Karpas-422 (cell line): Measurements from ENCODE around the gene ZC3H10. TPM values are rescaled to one million over a fixed set of nuclear protein-coding genes. Genes with fewer than 3 reads are reported as not detected.
"Not testable (repeated sequence)": the region's sequence is repeated elsewhere in the genome, so short reads cannot be mapped to it uniquely, and the experiment has no call there.

Source experiments
- DNase-seq: peaks from one replicate; pipeline ENCODE4 v3.0.0-alpha.2; 2015
- H2AFZ ChIP-seq: fragments of 200-600 bp; sonication (generic); 2 replicates; pipeline ENCODE4 v1.6.1; 2014; ENCODE audit warnings: antibody characterized with exemption, low read length, mixed read lengths
- H3K27ac ChIP-seq: fragments of 200-600 bp; sonication (generic); 2 replicates; pipeline ENCODE4 v1.5.1; 2014; ENCODE audit warnings: mild to moderate bottlenecking, low read length, moderate library complexity
- H3K27me3 ChIP-seq: fragments of 200-600 bp; sonication (generic); 2 replicates; pipeline ENCODE4 v1.6.1; 2014; ENCODE audit warnings: low read length, mixed read lengths
- H3K36me3 ChIP-seq: fragments of 200-600 bp; sonication (generic); 2 replicates; pipeline ENCODE4 v1.6.1; 2014; ENCODE audit warnings: low read length, mixed read lengths; ENCODE audit not compliant: insufficient read depth
- H3K4me1 ChIP-seq: fragments of 200-600 bp; sonication (generic); 2 replicates; pipeline ENCODE4 v1.6.1; 2014; ENCODE audit warnings: mild to moderate bottlenecking, low read length, mixed read lengths
- H3K4me2 ChIP-seq: fragments of 200-600 bp; sonication (generic); 2 replicates; pipeline ENCODE4 v1.6.1; 2014; ENCODE audit warnings: low read length, low read depth, mild to moderate bottlenecking; ENCODE audit not compliant: poor library complexity, severe bottlenecking
- H3K4me3 ChIP-seq: fragments of 200-600 bp; sonication (generic); 2 replicates; pipeline ENCODE4 v1.5.1; 2014; ENCODE audit warnings: mild to moderate bottlenecking, antibody characterized with exemption, low read length, mixed read lengths
- H3K79me2 ChIP-seq: fragments of 200-600 bp; sonication (generic); 2 replicates; pipeline ENCODE4 v1.6.1; 2014; ENCODE audit warnings: mild to moderate bottlenecking, low read length, mixed read lengths
- H3K9ac ChIP-seq: fragments of 200-600 bp; sonication (generic); 2 replicates; pipeline ENCODE4 v1.6.0; 2014; ENCODE audit warnings: low read length
- H3K9me2 ChIP-seq: fragments of 200-600 bp; sonication (generic), shearing (Covaris generic); replicated peaks from 2 replicates; pipeline ENCODE4 v1.6.0; 2014; ENCODE audit warnings: mild to moderate bottlenecking, low read length, moderate library complexity; ENCODE audit not compliant: insufficient read depth
- H3K9me3 ChIP-seq: fragments of 300-700, 200-600 bp; sonication (generic); 2 replicates; pipeline ENCODE4 v1.6.1; 2014; ENCODE audit warnings: low read length, mixed read lengths
- H4K20me1 ChIP-seq: fragments of 200-600 bp; sonication (generic); 2 replicates; pipeline ENCODE4 v1.6.1; 2014; ENCODE audit warnings: mild to moderate bottlenecking, antibody characterized with exemption, low read length, low read depth; ENCODE audit not compliant: insufficient read depth
- total RNA-seq: library from RNA; depleted of rRNA; stranded (reverse); fragments of >200 nt; shearing (Covaris generic); gene quantifications from 2 replicates; pipeline ENCODE4 v1.2.3, GENCODE V29; 2014; ENCODE audit warnings: low replicate concordance

Gene ZC3H10
- total RNA-seq, 1 experiment from 2014 or later = 13.4 TPM

DNA sequence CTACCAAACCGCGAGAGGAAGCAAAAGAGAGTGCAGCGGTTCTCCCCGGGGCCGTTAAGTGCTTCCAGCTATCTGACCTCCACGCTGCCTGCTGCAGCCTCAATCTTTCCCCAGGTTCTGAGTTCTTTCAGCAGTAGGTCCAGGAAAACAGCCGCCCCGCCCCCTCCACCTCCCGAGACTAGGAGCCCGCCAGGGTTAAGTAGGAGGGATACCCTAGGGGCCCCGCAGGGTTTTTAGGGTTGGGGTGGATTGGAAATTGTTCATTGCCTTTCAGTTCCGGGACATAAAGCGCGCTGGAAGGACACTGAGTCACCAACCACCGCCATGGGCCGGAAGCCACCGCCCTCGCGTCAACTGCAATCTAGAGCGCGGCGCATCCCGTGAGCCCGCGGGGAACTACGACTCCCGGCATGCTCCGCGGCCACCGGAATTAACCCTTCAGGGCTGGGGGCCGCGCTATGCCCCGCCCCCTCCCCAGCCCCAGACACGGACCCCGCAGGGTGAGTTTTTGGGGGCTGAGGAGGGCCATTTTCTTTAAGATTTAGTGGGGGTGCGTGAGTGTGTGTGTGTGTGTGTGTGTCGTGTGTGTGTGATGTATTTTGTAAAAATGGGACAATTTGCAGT, 34.2 kb downstream of the ZC3H10 start, which contains the start of gene MYL6B:
MYL6B (plus strand) TSS at position 456 of the 624 bp plus-strand sequence. CDS start 1,332 bp downstream, outside the sequence.
- no peaks in the 10 kb centered on the region for H3K9me3 ChIP-seq
- peak within 1 kb of the TSS; percentile 91 for H3K27ac ChIP-seq
- peak within 1 kb of the TSS; percentile 89 for H3K4me2 ChIP-seq
- no peaks in the 10 kb centered on the region for H3K36me3 ChIP-seq
- H3K4me1 ChIP-seq = peaks cover 35% of the 10 kb centered on the region
- peaks cover 13% of the 10 kb centered on the region; the same call in 1 of the 2 replicates for H3K79me2 ChIP-seq
- H2AFZ ChIP-seq = peak within 1 kb of the TSS; percentile 39
- peak; percentile 98 for DNase-seq
- H3K9me2 ChIP-seq = no peaks in the 10 kb centered on the region
- peak within 1 kb of the TSS; percentile 83 for H3K4me3 ChIP-seq
- H4K20me1 ChIP-seq = no peaks in the 10 kb centered on the region
- H3K9ac ChIP-seq = peak within 1 kb of the TSS; percentile 89
- H3K27me3 ChIP-seq = no peaks in the 10 kb centered on the region

DNA sequence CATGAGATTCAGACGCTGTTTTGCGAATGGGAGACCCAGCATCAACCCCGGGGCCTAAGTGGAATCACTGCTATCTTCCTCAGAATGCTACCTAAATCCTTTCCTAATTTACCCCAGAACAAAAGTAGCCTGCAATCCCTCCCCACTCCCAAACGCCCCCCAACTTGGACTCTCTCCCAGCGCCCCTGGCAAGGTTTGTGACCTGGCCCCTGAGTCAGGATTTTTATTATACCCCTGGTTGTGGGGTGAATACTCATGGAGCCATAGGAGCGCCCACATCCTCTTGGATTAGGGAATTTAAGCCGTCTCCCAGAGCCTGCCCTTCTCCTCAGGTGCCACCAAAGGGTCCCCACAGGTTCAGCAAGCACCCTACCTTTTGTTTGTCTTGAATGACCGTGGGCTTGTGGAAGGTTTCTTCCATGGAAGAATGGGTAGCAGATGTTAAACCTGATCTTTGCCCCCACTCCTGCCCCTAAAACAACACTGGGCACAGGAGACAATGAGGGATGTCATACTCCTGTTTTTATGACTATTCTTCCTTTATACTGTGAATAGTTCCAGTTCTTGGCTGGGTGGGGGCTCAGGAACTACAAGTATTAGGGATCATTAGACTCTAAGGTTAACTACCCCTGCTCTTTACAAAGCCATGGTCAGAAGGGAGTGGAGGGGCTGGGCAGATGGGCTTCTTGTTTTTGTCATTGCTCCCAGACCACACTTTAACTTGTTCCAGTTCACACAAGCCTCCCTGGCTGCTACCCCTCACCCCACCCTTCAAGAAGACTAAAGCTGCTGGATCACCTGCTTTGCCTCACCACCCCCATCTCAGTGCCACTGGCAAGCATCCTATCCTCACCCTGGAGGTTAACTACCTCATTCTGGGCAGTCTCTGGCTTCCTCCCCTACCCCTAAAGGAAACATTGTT, 35.0 kb downstream of the ZC3H10 start:
- H3K36me3 ChIP-seq = no peaks in the 10 kb centered on the region
- H4K20me1 ChIP-seq = no peaks in the 10 kb centered on the region
- H3K27ac ChIP-seq = 0 out of 2 replicates have a peak overlapping the region, but pooled peaks have one; percentile 14
- no peaks in the 10 kb centered on the region for H3K27me3 ChIP-seq
- H3K4me1 ChIP-seq = peaks cover 38% of the 10 kb centered on the region
- H3K9me3 ChIP-seq = no peaks in the 10 kb centered on the region
- DNase-seq = no peak
- H3K4me2 ChIP-seq = peak overlapping the region; percentile 89
- peak overlapping the region; percentile 83 for H3K4me3 ChIP-seq
- H3K79me2 ChIP-seq = peaks cover 13% of the 10 kb centered on the region; the same call in 1 of the 2 replicates
- H3K9me2 ChIP-seq = no peaks in the 10 kb centered on the region
- no peak overlapping the region for H2AFZ ChIP-seq
- peak overlapping the region; percentile 89 for H3K9ac ChIP-seq

DNA sequence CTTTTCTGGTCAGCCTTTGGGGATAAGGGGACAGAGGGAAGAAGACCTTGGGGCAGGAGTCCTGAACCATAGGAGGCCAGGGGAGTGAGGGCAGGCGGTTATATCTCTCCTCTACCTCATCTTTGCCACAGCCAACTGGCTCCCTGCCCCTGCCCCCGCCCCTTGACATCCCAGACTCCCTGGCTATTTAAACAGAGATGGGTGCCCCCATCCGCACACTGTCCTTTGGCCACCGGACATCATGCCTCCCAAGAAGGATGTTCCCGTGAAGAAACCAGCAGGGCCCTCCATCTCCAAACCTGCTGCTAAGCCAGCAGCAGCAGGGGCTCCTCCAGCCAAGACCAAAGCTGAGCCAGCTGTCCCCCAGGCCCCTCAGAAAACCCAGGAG, 35.6 kb downstream of the ZC3H10 start:
- Histone ChIP-seq H3K4me2 (peak overlapping the region; percentile 89), H3K4me1 (peaks cover 38% of the 10 kb centered on the region), H3K27ac (peak overlapping the region; percentile 14; the same call in 1 of the 2 replicates), H3K36me3 (no peaks in the 10 kb centered on the region), H4K20me1 (no peaks in the 10 kb centered on the region), H3K9me2 (no peaks in the 10 kb centered on the region), H3K4me3 (peak overlapping the region; percentile 83; the same call in 1 of the 2 replicates), H3K9me3 (no peaks in the 10 kb centered on the region), H3K79me2 (peaks cover 19% of the 10 kb centered on the region), H3K9ac (peak overlapping the region; percentile 89), H3K27me3 (no peaks in the 10 kb centered on the region), H2AFZ (no peak overlapping the region)
- DNase-seq = no peak

DNA sequence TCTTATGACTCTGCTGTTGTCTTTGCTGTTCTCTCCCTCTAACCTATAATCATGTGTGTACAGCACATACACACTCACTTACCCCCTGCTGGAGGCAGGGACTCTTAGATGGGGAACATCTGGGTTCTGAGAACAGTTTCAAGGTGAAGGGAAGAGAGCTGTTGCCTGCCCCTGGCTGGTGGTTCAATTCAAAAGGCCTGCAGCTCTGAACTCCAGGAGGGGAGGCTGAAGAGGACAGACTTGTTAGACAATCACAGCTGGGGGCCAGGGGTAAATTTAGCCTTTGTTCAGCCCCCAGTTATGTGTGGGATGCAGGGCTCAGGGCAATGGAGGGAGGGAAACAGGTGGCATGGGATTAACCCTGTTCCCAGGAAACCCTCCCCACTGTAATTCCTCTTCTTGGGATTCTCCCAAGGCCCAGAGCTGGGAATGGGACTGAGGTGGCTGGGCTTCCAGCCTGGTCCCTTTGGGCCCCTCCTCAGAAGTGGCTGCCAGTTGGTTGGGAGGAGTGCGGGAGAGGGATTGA, 36.2 kb downstream of the ZC3H10 start:
- Histone ChIP-seq H3K9ac (peak overlapping the region; percentile 89), H3K27ac (peak overlapping the region; percentile 14; the same call in 1 of the 2 replicates), H3K27me3 (no peaks in the 10 kb centered on the region), H2AFZ (no peak overlapping the region), H3K9me2 (no peaks in the 10 kb centered on the region), H4K20me1 (no peaks in the 10 kb centered on the region), H3K9me3 (no peaks in the 10 kb centered on the region), H3K4me1 (peaks cover 40% of the 10 kb centered on the region), H3K79me2 (peaks cover 25% of the 10 kb centered on the region), H3K4me2 (peak overlapping the region; percentile 89), H3K4me3 (no peak overlapping the region), H3K36me3 (no peaks in the 10 kb centered on the region)
- peak; percentile 54 for DNase-seq

DNA sequence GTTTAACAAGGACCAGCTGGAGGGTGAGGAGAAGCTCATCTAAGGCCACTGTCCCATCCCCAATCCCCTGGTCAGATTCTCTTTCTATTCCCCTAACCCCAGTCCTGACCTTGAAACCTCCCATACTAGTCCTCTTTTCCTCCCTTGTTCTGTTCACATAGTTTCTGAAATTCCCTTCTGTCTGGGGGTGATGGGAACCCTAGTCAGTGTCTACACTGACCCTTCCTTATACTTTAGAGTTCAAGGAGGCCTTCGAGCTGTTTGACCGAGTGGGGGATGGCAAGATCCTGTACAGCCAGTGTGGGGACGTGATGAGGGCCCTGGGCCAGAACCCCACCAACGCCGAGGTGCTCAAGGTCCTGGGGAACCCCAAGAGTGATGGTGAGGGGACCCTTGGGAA, 36.8 kb downstream of the ZC3H10 start:
- H2AFZ ChIP-seq = no peak overlapping the region
- no peak for DNase-seq
- no peaks in the 10 kb centered on the region for H3K9me2 ChIP-seq
- H3K4me1 ChIP-seq = peaks cover 45% of the 10 kb centered on the region
- peaks cover 2% of the 10 kb centered on the region; the same call in 1 of the 2 replicates for H4K20me1 ChIP-seq
- peaks cover 2% of the 10 kb centered on the region for H3K36me3 ChIP-seq
- H3K27me3 ChIP-seq = no peaks in the 10 kb centered on the region
- H3K9ac ChIP-seq = peak overlapping the region; percentile 89; the same call in 1 of the 2 replicates
- no peak overlapping the region for H3K4me3 ChIP-seq
- no peak overlapping the region for H3K4me2 ChIP-seq
- H3K9me3 ChIP-seq = no peaks in the 10 kb centered on the region
- H3K79me2 ChIP-seq = peaks cover 30% of the 10 kb centered on the region
- H3K27ac ChIP-seq = no peak overlapping the region

DNA sequence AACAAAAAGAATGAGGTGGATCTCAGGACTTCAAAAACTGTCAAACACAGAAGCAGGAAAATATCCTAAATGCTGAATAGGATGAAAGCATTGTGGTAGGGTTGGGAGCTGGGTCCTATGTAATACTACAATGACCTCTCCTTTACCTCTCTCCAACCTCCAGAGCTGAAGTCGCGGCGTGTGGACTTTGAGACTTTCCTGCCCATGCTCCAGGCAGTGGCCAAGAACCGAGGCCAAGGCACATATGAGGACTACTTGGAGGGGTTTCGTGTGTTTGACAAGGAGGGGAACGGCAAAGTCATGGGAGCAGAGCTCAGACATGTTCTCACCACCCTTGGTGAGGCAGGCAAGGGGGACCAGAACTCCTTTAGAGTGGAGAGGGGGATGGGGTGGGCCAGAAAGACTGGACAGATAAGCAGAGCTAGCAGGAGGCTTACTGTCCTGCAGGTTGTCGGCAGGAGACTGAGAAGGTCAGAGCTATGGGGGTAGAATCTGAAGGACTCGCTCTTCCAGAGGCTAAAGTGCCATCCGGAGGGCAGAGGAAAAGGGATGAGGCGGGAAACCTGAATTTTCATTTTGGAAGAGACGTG, 37.3 kb downstream of the ZC3H10 start:
- no peak overlapping the region for H2AFZ ChIP-seq
- H3K27ac ChIP-seq = no peak overlapping the region
- H3K9me2 ChIP-seq = no peaks in the 10 kb centered on the region
- peaks cover 35% of the 10 kb centered on the region for H3K79me2 ChIP-seq
- H3K4me2 ChIP-seq = no peak overlapping the region
- no peak for DNase-seq
- no peaks in the 10 kb centered on the region for H3K9me3 ChIP-seq
- H3K4me1 ChIP-seq = peaks cover 51% of the 10 kb centered on the region
- peaks cover 8% of the 10 kb centered on the region; the same call in 1 of the 2 replicates for H4K20me1 ChIP-seq
- H3K9ac ChIP-seq = no peak overlapping the region
- H3K36me3 ChIP-seq = peaks cover 8% of the 10 kb centered on the region
- no peaks in the 10 kb centered on the region for H3K27me3 ChIP-seq
- H3K4me3 ChIP-seq = no peak overlapping the region

DNA sequence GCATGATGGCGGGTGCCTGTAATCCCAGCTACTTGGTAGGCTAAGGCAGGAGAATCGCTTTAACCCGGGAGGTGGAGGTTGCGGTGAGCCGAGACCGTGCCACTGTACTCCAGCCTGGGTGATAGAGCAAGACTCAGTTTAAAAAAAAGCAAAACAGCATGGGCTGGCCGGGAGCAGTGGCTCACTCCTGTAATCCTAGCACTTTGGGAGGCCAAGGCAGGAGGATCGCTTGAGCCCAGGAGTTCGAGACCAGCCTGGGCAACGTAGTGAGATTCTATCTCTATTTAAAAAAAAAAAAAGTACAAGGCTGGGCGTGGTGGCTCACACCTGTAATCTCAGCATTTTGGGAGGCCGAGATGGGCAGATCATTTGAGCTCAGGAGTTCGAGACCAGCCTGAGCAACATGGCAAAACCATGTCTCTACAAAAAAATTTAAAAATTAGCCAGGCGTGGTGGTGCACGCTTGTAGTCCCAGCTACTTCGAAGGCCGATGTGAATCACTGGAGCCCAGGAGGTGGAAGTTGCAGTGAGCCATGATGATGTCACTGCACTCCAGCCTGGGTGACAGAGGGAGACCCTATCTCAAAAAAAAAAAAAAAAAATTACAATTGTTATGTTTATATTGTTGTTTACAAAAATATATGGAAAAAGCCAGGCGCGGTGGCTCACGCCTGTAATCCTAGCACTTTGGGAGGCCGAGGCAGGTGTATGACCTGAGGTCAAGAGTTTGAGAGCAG, 38.6 kb downstream of the ZC3H10 start:
- not testable (repeated sequence) for H3K27me3 ChIP-seq, H3K9me3 ChIP-seq, H4K20me1 ChIP-seq, DNase-seq, H2AFZ ChIP-seq, H3K9me2 ChIP-seq
- H3K9ac ChIP-seq = peak overlapping the region; percentile 80
- H3K36me3 ChIP-seq = peaks cover 20% of the 10 kb centered on the region
- peaks cover 54% of the 10 kb centered on the region for H3K4me1 ChIP-seq
- H3K4me3 ChIP-seq = peak overlapping the region; percentile 68
- peak overlapping the region; percentile 77 for H3K4me2 ChIP-seq
- H3K27ac ChIP-seq = peak overlapping the region; percentile 82
- H3K79me2 ChIP-seq = peaks cover 37% of the 10 kb centered on the region
